ENCODE measurements around the gene VARS2.
A peak's percentile ranks its signal among the peaks of the same experiment; 100 is the strongest.
"Not testable (repeated sequence)": the region's sequence is repeated elsewhere in the genome, so short reads cannot be mapped to it uniquely, and the experiment has no call there.

VARS2 gene

DNA sequence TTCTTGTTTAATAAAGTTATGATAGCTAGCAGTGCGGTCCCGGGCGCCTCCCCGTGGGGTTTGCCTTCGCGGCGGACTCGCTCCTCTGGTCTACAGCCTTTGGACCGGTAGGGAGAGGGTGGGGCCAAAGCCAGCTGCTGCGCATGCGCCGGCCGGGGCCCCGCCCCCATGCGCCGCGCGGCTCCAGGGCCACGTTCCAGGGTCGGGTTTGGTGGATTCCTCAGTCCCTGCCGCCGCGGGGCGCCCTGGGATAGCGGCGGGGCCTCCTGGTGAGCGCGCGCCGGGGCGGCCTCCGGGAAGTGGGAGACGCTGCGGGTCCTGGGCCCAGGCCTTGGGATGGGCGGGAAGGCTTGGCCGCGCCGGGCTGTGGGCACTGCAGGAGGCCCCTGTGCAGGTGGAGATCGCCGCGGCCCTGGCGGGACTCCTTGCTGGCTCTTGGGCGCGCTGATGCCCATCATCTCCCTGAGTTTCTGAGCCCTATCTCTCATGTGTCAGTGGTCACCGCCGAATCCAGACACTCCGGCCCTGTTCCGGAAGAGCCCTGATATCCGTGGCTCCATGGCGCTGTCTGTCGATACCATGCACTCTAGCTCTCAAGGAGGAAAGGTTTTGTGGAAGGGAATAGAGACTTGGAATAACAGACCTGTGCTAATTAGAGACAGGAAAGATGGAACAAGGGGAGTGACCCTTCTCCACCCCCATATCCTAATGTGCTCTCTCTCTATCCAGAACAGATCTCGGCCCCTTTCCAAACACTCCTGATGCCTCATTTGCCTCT lies at the start of gene VARS2:
VARS2 (plus strand) TSS at position 163 of the 778 bp plus-strand sequence; CDS start at position 762, 599 bp downstream.
- DNase-seq, result peak; percentile 84

DNA sequence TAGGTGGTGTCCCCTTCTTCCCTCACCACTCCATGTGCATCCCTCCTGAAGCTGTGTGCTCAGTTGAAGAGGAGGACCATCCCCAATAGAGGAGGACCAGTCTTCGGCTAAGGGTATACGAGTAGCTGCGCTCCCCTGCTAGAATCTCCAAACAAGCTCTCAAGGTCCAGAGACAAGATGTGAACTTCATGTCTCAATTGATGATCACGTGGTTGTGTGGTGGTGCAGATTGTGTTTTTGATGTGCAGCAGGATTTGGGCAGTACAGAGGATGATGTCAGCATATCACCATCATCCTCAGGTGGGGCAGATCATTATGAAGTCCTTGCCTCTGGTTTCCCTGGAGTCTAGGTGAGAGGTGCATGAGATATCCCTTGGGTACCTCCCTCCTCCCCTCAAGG lies 49.7 kb upstream of the VARS2 start:
- DNase-seq, result no peak

DNA sequence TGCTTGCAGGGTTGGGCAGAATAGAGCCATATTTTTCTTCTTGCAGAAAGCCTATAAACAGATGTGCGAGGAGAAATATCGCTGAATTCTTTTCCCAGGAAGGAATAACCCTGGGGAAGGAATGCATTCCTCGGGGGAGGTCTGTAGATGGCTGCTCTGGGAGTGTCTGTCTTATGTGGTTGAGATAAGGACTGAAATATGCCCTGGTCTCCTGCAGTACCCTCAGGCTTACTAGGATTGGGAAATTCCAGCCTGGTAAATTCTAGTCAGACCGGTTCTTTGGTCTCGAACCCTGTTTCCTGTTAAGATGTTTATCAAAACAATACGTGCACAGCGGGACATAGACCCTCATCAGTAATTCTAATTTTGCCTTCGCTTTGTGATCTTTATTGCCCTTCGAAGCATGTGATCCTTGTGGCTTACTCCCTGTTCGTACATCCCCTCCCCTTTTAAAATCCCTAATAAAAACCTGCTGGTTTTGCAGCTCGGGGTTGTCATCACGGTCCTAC lies 44.7 kb upstream of the VARS2 start:
- not testable (repeated sequence) for DNase-seq

DNA sequence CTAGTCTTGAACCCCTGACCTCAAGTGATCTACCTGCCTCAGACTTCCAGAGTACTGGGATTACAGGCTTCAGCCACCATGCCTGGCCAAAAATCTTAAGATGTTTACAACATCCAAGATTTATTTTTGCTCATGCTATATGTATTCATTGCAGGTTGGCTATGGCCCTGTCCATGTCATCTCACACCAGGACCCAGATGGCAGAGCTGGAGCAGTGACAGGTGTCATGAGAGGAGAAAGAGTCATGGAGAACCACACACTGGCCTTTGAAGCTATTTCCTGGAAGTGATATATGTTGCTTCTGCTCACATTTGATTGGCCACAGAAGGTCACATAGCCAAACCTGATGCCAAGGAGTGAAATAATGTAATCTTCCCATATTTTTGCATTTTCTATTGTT lies 43.5 kb upstream of the VARS2 start:
- no peak for DNase-seq

DNA sequence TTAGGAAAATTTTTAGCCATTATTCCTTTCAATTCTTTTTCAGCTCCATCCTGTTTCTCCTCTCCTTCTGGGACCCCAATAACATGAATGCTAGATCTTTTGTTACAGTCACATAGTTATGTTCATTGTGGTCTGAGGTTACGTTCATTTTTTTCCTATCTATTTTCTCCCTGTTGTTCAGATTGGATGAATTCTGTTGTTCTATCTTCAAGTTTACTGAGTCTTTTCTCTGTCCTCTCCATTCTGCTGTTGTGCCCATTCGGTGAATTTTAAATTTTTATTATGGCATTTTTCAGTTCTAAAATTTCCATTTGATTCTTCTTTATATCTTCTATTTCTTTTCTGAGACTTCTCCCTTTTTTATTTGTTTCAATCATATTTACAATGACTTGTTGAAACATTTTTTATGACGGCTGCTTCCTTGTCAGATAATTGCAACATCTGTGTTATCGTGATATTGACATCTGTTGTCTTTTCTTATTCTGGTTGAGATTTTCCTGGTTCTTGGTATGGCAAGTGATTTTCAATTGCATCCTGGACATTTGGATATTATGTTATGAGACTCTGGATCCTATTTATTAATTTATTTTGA lies 42.4 kb upstream of the VARS2 start:
- DNase-seq, result no peak

DNA sequence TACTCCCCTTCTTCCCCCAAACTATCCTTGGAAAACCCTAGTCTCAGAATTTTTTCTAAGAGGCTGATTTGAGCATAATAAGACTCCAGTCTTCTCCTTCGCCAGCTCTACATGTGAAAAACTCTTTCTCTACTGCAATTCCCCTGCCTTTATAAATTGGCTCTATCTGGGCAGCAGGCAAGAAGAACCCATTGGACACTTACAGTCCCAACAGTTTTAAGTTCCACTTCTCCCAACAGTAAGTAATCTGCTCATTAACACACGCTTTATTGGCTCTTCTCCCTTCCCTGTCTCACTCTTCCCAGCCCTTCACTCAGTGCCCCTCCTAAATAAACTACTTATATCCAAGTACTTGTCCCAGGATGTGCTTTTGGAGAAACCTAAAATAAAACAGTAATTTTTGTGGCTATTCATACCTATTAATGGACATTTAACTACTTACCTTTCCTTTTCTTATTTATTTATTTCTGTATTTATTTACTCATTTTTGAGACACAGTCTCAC lies 40.8 kb upstream of the VARS2 start:
- no peak for DNase-seq

DNA sequence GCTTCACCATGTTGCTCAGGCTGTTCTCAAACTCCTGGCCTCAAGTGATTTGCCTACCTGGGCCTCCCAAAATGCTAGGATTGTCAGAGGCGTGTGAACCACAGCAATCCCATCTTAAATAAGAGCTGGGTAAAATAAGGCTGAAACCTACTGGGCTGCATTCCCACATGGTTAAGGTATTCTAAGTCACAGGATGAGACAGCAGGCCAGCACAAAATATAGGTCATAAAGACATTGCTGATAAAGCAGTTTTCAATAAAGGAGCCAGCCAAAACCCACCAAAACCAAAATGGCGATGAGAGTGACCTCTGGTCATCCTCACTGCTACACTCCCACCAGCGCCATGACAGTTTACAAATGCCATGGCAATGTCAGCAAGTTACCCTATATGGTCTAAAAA lies 40.2 kb upstream of the VARS2 start:
- DNase-seq, result not testable (repeated sequence)

DNA sequence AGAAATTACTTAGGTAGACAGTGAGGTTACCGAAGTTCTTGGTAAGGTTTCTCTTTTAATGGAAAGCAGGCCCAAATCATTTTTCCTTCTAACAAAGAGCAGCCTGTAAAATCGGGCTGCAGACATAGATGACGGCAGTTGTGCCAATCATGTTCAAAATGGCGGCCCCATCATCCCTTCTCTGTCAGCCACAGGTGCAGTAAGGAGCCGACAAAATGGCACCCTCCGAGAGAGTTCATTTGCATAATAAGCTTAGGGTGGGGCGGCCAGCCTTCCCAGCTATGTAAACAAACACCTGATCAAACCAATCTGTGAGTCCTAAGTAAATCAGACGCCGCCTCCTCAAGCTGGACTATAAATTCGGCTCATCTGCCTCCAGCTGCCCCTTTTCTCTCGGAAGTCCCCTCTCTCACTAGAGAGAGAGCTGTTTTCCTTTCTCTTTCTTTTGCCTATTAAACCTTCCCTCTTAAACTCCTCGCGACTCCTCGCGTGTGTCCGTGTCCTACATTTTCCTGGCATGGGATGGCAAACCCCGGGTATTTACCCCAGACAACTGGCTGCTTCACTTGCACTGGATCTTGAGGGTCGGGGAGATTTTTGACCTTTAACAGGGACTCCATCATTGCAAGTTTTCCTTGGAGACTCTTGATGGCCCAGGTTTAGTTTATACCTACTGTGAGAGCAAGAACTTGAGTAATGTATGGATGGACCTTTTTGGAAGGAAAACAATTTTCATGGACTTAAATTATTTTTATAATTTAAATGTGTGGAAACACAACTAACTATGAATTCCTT lies 38.6 kb upstream of the VARS2 start:
- no peak for DNase-seq

DNA sequence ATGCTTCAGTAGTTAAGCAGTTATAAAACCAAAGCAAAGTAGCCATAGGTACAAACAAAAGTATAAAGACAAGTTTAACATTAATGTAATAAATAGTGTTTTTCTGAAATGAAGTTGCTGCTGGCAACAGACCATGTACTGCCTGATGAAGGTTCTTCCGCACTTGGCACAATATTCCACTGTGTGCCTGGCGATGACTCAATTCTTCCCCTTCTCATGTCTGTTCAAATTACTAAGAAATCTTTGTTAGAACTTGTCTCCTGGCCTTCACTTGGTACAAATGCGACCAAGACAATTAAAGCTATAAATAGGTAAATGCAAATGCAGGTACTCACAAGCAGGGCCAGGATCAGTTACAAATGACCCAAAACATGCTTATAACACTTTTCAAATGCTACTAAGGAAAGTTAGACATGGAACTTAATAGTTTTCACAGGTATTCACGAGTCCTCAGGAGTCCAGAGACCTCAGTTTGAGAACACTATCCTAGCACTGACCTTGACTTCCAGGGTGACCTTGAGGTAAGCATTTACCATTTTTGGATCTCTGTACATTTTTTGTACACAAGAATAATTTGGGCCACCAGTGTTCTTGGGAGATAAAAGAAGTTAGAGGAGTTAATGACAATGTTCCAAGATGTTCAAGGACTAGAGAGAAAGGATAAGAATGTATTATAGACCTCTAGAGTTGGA lies 37.9 kb upstream of the VARS2 start:
- no peak for DNase-seq

DNA sequence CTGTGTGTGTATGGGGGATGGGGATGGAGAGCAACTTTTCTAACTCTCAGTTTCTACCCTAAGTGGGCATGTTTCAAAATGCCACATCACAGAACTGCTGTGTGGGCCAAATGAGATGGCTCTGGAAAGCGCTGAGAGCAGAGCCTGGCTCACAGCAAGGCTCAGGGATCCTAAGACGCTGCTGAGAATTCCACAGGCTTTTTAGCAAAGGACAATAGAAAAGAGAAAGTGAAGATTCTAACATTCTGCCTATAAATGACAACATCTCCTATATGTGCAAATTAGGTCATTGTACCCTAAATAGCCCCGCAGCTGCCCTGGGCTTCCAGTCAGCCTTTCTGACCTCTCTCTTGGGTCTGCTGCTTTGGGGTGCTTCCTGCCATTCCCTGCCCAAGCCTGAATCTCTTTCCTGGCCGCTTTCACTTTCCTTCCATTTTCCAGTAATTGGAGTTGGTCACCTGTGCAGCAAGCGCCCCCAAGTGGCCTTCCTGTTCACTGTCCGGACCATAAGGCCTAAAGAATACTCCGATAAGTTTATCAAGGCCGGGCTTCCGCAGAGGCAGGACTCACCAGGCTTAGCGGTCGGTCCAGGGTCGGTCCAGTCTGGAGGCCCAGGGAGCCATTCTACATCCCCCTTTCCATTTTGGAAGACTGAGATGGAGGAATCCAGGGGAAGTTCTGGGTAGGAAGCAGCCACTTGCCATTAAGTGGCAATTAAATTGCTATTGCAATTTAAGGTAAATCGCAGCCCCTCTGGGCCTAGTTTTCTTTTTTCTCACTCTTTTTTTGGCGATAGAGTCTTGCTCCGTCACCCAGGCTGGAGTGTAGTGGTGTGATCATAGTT lies 36.4 kb upstream of the VARS2 start:
- peak; percentile 85 for DNase-seq

DNA sequence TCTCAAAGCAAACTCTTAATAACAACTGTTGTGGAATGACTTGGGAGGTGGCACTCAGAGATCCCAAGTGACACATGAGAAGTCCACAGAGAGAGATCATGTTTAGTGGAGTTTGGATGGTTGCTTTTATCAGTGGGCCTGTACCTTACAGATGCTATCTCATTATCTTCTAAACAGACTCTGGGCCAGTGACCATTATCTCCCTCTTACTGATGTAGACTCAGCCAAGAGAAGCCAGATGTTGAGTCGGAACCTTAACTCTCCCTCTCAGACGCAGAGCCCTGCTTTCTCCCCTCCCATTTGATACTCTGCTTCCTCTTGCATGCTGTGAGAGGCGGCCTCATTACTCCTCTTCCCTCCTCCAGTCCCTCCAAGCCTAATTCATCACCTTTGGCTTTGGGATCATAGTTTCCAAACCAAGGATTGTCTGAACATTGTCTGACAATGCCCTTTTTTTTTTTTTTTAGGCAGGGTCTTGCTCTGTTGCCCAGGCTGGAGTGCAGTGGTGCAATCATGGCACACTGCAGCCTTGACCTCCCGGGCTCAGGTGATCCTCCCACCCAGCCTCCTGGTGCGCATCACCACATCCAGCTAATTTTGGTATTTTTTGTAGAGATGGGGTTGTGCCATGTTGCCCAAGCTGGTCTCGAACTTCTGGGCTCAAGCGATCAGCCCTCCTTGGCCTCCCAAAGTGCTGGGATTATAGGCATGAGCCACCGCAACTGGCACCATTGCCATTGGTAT lies 34.2 kb upstream of the VARS2 start:
- DNase-seq, result no peak

DNA sequence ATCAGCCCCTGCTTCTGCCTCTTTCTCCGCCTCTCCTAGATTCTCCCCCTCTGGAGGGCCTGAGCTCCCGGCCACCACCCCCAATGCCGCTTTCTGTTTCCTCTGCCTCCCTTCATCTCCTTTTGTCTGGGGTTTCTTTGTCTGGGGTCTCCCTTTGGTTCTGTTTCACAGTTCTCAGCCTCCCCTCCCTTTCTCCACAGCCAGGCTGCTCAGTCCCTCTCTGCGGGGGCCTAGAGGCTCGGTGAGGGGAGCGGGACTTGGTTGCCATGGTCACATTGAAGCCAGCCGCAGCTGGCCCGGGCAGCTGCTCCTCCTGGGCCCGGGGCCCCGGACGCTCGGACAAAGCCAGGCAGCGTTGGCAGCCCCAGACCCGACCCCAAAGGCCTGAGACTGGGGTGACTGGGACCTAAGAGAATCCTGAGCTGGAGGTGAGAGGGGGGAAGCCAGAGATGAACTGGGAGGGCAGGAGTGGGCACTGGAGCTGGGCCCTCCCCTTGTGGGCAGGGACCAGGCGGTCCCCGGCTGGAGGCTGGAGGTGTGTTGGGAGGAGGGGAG lies 33.3 kb upstream of the VARS2 start:
- no peak for DNase-seq

DNA sequence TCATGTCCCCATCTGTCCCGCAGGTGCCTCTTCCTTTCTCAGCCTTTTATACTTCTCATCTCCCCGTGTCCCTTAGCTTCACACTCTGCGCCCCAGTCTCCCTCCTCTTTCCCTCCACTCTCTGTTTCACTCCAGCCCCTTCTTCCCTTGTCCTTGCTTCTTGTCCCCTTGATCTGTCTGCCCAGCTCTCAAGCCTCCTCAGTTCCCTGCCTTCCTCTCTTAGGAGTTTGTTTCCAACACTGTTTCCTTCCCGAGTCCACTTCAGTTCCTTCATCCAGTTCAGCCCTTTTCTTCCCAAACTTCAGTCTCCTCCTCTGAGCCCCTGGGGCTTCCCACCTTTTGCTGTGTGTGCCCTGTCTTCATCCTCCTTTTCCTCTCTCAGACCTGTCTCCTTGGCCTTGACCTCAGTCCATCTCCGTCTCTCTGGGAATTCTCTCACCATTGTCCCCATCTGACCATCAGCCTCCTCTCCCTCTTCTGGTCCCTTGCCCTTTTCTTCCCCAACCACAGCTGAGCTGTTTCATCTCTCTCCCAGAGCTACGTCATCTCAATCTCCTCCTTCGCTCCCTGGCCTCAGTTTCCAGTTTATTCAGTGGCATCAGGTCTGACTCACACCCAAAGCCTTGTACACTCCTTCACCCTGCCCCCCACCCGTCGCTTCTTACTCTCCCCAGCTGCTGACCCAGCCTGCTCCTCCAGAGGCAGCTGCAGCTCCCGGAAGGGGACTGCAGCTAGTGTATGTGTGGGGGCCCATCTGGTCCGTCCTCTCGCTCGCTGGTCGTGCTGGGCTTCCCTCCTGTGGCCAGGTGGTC lies 32.4 kb upstream of the VARS2 start:
- no peak for DNase-seq

DNA sequence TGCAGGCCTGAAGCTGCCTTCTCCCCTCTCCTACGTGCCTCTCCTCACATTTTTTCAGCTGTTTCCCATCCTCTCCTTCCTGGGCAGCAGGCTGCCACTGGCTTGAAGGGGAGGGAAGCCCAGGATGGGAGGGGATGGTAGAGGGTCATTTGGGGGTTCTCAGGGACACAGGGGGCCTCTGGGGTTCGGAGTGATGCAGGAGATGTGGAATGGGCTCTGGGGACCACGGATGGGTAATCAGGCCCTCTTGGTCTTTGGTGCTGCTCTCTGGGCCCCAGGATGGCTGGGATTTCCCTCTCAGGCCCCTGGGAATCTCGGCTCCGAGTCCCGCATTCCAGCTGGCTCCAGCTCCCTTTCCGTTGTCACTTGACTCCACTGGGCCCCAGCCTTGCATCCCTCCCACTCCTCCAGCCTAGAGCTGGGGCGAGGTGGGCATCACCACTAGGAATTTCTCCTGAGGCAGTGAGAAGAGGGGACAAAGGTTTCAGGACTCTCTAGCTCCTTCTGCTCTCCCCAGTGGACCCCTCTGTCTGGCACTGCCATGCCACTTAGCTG lies 31.8 kb upstream of the VARS2 start:
- DNase-seq, result no peak

DNA sequence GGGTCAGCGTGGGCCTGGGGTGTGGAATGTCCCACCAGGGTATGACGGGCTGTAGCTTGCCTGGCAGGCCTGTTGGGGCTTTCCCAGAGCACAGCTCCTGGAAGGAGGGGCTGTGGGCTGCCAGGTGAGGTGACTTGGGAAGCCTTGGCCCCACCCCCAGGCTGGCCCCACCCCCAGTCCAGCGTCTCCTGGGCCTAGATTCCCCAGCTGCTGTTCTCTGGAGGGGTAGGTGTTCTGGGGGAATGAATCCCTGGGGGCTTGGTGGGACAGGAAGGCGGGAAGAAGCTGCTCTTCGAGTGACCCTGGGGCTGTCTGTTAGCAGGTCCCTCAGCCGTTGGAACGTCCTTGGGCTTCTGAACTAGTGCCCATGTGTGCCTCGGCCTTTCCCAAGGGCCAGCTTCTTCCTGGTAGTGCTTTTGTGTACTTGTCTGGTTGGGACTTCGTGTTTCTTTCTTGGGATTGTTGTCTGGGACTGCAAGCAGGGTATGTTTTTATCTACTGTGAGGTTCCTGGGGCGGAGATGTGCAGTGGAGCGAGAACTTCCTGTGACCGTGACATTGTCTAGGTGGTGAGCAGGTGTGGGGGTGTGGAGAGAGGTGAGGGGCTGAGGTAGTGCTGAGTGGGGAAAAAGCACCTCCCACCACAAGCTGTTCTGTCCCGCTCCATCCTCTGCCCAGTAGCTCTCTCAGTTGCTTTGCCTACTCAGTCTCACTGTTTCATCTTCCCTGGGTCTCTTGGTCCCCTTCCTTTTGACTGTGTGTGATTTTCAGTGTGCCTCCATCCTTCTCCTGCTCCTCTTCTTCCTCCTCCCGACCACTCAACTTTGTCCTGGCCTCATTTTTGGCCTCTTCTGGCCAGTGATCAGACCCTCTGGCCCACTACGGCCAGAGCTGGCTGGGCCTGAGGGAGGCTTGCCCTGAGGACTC lies 31.0 kb upstream of the VARS2 start:
- DNase-seq, result peak; percentile 41

DNA sequence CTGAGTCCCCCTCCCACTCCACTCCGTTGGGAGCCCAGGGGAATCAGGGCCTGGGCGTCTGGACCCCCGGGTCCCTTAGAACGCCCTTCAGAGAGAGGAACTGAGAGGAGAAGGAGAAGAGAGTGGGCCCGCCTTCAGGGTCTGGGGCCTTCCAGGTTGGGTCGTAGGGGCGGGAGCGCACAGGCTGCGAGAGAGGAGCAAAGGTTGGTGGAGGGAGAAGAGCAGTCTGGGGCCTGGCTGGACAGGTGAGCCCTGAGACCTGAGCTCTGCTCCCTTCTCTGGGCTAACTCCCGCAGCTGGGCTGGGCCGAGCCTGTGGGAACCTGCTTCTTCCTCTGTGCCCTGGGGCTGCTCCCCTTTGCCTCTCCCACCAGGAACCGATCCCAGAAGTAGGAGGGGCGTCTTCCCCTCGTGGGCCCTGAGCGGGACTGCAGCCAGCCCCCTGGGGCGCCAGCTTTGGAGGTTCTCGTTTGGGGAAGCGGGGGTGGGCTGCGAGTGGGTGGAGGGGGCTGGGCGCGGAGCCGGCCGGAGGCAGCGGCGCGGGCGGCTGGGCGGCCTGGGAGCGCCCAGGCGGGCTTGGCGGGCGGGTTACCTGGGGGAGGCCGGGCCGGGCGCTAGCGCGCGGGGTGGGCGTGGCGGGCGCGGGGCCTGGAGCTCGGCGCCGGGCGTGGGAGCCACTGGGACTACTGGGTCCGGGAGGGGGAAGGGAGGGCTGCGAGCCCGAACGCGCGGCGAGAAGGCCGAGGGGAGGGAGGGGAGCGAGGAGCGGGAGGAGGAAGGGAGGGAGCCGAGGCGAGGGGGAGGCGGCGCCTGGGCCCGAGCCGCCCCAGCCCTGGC lies 30.1 kb upstream of the VARS2 start, which contains the start of gene DDR1:
DDR1 (plus strand) TSS at position 835 of the 836 bp plus-strand sequence. CDS start 4,211 bp downstream, outside the sequence.
- DNase-seq, result peak; percentile 70
